PFSK-1 (cell line): ENCODE results near the gene CDKN2AIP.

Source experiments
- FOXP2 ChIP-seq: optimal IDR thresholded peaks from 2 replicates; pipeline ENCODE3; 2011; ENCODE audit warnings: borderline replicate concordance, control low read depth, inconsistent platforms; ENCODE audit not compliant: insufficient read depth; ENCODE audit errors: extremely low read length, extremely low read depth
- POLR2AphosphoS5 ChIP-seq: IDR thresholded peaks from 2 replicates; pipeline ENCODE4 v1.6.1; 2012; ENCODE audit warnings: low read depth, mild to moderate bottlenecking, control low read depth, low read length, moderate library complexity
- SIN3A ChIP-seq: IDR thresholded peaks from 2 replicates; pipeline ENCODE4 v1.6.1; 2012; ENCODE audit warnings: mild to moderate bottlenecking, low read length, moderate library complexity, borderline replicate concordance; ENCODE audit not compliant: insufficient read depth
- TAF1 ChIP-seq: IDR thresholded peaks from 2 replicates; pipeline ENCODE4 v1.6.1; 2012; ENCODE audit warnings: low read length, control low read depth, borderline replicate concordance; ENCODE audit not compliant: insufficient read depth
- TF ChIP-seq, protein P1 (sequence below), 2 experiments: IDR thresholded peaks; 2 replicates each; pipeline versions ENCODE4 v1.6.1 to v1.8.0; 2011 to 2012; ENCODE audit warnings: low read depth in 2 of 2, low read length in 2 of 2, control low read depth in 1 of 2, inconsistent platforms in 1 of 2, mild to moderate bottlenecking in 1 of 2, moderate library complexity in 1 of 2; ENCODE audit not compliant: insufficient read depth in 1 of 2

CDKN2AIP gene

DNA sequence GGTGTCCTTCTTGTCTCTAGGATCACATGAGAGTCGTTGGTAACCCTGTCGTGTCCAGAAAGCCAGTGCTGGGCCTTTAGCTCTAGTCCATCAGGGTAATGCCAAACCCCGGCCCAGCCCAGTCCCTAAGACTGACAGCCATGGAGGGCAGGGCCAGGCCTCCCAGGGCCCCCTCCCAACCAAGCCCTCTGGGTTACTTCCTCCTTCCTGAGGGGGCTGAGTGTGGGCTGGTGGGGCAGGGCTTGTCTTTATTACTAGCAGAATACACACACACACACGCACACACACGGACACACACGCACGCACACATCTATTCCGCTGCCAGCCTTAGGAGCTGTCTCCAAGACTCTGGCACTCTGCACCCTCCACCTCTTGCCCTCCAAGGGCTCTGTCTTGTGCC, 35.6 kb upstream of the CDKN2AIP start:
- TF ChIP-seq POLR2AphosphoS5 (no peak), FOXP2 (no peak), TAF1 (no peak), SIN3A (no peak)
- TF ChIP-seq, protein P1, sequence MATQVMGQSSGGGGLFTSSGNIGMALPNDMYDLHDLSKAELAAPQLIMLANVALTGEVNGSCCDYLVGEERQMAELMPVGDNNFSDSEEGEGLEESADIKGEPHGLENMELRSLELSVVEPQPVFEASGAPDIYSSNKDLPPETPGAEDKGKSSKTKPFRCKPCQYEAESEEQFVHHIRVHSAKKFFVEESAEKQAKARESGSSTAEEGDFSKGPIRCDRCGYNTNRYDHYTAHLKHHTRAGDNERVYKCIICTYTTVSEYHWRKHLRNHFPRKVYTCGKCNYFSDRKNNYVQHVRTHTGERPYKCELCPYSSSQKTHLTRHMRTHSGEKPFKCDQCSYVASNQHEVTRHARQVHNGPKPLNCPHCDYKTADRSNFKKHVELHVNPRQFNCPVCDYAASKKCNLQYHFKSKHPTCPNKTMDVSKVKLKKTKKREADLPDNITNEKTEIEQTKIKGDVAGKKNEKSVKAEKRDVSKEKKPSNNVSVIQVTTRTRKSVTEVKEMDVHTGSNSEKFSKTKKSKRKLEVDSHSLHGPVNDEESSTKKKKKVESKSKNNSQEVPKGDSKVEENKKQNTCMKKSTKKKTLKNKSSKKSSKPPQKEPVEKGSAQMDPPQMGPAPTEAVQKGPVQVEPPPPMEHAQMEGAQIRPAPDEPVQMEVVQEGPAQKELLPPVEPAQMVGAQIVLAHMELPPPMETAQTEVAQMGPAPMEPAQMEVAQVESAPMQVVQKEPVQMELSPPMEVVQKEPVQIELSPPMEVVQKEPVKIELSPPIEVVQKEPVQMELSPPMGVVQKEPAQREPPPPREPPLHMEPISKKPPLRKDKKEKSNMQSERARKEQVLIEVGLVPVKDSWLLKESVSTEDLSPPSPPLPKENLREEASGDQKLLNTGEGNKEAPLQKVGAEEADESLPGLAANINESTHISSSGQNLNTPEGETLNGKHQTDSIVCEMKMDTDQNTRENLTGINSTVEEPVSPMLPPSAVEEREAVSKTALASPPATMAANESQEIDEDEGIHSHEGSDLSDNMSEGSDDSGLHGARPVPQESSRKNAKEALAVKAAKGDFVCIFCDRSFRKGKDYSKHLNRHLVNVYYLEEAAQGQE (IDR thresholded peaks at IDR 0.05; ENCODE audit: insufficient read depth in 1 of 2, low read depth in 2 of 2, low read length in 2 of 2): no peak

DNA sequence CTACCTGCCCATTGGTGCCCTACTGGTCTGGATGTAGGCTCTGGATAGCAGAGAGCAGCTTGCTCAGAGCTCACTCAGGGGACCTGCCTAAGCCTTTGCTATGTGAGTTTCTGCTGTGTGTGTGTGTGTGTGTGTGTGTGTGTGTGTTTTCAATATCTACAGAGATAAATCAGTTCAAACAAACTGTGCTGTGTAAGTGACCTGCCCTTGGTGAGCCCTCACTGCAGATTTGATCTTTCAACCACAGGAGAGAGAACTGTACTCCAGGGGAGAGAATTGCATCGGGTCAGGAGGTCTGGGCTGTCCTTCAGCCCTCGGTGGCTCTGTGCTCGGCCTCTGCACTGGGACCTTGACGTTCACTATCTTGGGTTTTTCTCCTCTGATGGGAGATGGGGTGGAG, 35.0 kb upstream of the CDKN2AIP start:
- TF ChIP-seq FOXP2: no peak
- TF ChIP-seq, protein P1 (IDR thresholded peaks at IDR 0.05; ENCODE audit: insufficient read depth in 1 of 2, low read depth in 2 of 2, low read length in 2 of 2): no peak
- no peak for TF ChIP-seq POLR2AphosphoS5
- TF ChIP-seq SIN3A: no peak
- no peak for TF ChIP-seq TAF1

DNA sequence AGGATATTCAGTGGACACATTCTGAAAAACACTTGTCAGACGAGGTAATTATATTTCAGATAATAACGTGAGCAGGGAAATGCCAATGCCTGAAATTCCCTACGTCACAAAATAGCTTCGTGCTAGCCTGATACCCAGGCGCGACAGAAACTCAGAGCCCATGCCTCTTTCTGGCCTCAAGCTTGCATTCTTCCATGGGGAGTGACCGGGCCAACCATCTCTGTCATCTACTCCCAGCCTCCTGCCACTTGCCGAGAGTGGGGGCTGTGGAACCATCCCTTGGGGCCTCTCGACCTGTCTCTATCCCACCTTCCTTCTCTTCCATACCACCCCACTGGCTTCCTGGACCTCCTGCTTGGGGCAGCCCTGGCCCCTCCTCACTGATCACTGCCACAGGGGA, 34.5 kb upstream of the CDKN2AIP start:
- TF ChIP-seq TAF1 (no peak), SIN3A (no peak), FOXP2 (no peak), POLR2AphosphoS5 (no peak)
- TF ChIP-seq, protein P1 (IDR thresholded peaks at IDR 0.05; ENCODE audit: insufficient read depth in 1 of 2, low read depth in 2 of 2, low read length in 2 of 2): no peak

DNA sequence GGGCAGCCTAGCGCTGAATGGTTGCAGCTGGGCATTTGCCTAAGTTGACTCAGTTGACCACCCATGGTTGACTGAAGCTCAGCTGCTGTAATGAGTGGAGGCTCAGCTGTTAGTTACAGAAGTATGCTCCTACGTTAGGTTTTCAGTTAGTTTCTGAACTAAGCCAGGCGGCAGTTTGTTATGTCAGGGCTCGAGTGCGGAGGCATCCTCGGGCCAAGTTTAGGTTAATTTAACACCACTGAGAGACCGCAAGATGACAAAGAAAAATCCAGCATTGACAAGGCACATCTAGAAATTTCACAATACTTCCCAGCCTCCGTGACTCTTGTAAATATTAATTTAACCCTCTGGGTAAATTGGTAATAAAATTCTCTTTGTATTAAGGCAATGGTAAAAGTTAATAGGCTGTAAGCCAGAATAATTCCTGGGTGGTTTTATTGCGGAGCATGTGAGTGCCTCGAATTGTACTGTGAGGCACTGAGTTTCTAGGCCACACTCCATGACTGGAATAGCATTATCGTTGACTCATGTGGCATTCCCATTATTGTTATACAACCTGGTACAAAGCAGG, 33.1 kb upstream of the CDKN2AIP start:
- TF ChIP-seq SIN3A: no peak
- no peak for TF ChIP-seq TAF1
- no peak for TF ChIP-seq FOXP2
- TF ChIP-seq POLR2AphosphoS5: no peak
- TF ChIP-seq, protein P1 (IDR thresholded peaks at IDR 0.05; ENCODE audit: insufficient read depth in 1 of 2, low read depth in 2 of 2, low read length in 2 of 2): no peak

DNA sequence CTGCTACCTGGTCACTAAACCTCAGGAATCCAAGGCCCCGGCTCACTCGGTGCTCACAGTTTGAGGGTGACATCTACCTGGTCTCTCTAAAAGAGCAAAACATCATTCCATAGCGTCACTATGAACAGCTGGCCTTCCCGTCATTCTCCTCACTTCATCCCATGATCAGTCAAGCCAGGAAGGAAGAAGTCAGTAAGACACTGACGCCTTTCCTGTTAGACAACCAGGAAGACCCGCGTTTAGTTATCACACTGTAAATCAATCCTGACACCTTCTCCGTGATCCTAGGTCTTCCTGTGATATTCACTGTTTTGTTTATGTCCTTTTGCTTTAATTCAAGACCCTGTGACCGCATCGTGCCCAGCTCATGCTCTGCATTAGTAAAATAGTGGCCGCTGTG, 31.6 kb upstream of the CDKN2AIP start:
- TF ChIP-seq, protein P1 (IDR thresholded peaks at IDR 0.05; ENCODE audit: insufficient read depth in 1 of 2, low read depth in 2 of 2, low read length in 2 of 2): no peak
- TF ChIP-seq SIN3A (no peak), TAF1 (no peak), POLR2AphosphoS5 (no peak), FOXP2 (no peak)
